ENCODE data around the gene ANP32E.

- TF ChIP-seq EZH2 (IDR thresholded peaks at IDR 0.05; ENCODE audit: low read depth) = no peak
- TF ChIP-seq, protein P1, sequence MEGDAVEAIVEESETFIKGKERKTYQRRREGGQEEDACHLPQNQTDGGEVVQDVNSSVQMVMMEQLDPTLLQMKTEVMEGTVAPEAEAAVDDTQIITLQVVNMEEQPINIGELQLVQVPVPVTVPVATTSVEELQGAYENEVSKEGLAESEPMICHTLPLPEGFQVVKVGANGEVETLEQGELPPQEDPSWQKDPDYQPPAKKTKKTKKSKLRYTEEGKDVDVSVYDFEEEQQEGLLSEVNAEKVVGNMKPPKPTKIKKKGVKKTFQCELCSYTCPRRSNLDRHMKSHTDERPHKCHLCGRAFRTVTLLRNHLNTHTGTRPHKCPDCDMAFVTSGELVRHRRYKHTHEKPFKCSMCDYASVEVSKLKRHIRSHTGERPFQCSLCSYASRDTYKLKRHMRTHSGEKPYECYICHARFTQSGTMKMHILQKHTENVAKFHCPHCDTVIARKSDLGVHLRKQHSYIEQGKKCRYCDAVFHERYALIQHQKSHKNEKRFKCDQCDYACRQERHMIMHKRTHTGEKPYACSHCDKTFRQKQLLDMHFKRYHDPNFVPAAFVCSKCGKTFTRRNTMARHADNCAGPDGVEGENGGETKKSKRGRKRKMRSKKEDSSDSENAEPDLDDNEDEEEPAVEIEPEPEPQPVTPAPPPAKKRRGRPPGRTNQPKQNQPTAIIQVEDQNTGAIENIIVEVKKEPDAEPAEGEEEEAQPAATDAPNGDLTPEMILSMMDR (conservative IDR thresholded peaks at IDR 0.05) = no peak
Observed at GRCh38 chr1:150176593-150176992, 59.3 kb downstream of the ANP32E start.

Measured in PC-9 (cell line).